GM18517 (cell line): ENCODE data around the gene MDP1.
"Not testable (repeated sequence)": the region's sequence is repeated elsewhere in the genome, so short reads cannot be mapped to it uniquely, and the experiment has no call there.

Experiments used
- ATAC-seq: cut with Tn5 transposase; IDR thresholded peaks from one replicate; pipeline ENCODE4 v1.9.1; 2021; ENCODE audit warnings: mild to moderate bottlenecking, moderate library complexity; ENCODE audit not compliant: unreplicated experiment

The MDP1 gene

GRCh38 chr14:24232121-24232644 lies 16.3 kb upstream of the MDP1 start, which contains the start of gene NEDD8:
Gene NEDD8 (minus strand): TSS chr14:24232367. CDS start chr14:24232267, 100 bp downstream.
- peak; percentile 70 for ATAC-seq

- ATAC-seq = peak; percentile 14
Observed at GRCh38 chr14:24231263-24232120, 15.6 kb upstream of the MDP1 start.

- no peak for ATAC-seq
Observed at GRCh38 chr14:24228902-24229301, 13.0 kb upstream of the MDP1 start.

GRCh38 chr14:24226473-24226872 lies 10.6 kb upstream of the MDP1 start:
- no peak for ATAC-seq

- ATAC-seq = no peak
Observed at GRCh38 chr14:24224618-24225071, 8.8 kb upstream of the MDP1 start.

- not testable (repeated sequence) for ATAC-seq
Observed at GRCh38 chr14:24222987-24223386, 7.1 kb upstream of the MDP1 start.

GRCh38 chr14:24219521-24219920 lies 3.7 kb upstream of the MDP1 start:
- ATAC-seq = no peak

- no peak for ATAC-seq
Observed at GRCh38 chr14:24219080-24219479, 3.2 kb upstream of the MDP1 start.

GRCh38 chr14:24216876-24217275 lies 1.0 kb upstream of the MDP1 start:
- ATAC-seq = not testable (repeated sequence)

GRCh38 chr14:24216345-24216699 lies 456 bp upstream of the MDP1 start:
- no peak for ATAC-seq

GRCh38 chr14:24213866-24214662 lies 1.8 kb downstream of the MDP1 start:
- ATAC-seq = no peak

- peak; percentile 79 for ATAC-seq
Observed at GRCh38 chr14:24212924-24213865, 2.7 kb downstream of the MDP1 start, which contains the start of gene CHMP4A. Gene CHMP4A (minus strand): TSS chr14:24213488. CDS start chr14:24213439, 49 bp downstream.

- ATAC-seq = no peak
Observed at GRCh38 chr14:24211311-24211710, 4.6 kb downstream of the MDP1 start.

- ATAC-seq = no peak
Observed at GRCh38 chr14:24207625-24208024, 8.2 kb downstream of the MDP1 start.

GRCh38 chr14:24207104-24207551 lies 8.7 kb downstream of the MDP1 start:
- no peak for ATAC-seq

GRCh38 chr14:24206260-24207103 lies 9.4 kb downstream of the MDP1 start:
- ATAC-seq = no peak

GRCh38 chr14:24204163-24205146 lies 11.4 kb downstream of the MDP1 start:
- ATAC-seq = no peak

GRCh38 chr14:24203249-24203886 lies 12.5 kb downstream of the MDP1 start:
- ATAC-seq = not testable (repeated sequence)
